ENCODE results near the gene CEBPZ. TPM values are rescaled to one million over a fixed set of nuclear protein-coding genes. Genes with fewer than 3 reads are reported as not detected.
"Not testable (repeated sequence)": the region's sequence is repeated elsewhere in the genome, so short reads cannot be mapped to it uniquely, and the experiment has no call there.

Gene CEBPZ
- total RNA-seq, 1 donor: 36.6 TPM

GRCh38 chr2:37211212-37211611 lies 20.2 kb downstream of the CEBPZ start:
- H3K4me3 ChIP-seq (ENCODE audit: insufficient read depth, low read length): no peak overlapping the region
- H2AFZ ChIP-seq (ENCODE audit: low read length): no peak overlapping the region
- H3K27me3 ChIP-seq (ENCODE audit: insufficient read depth, low read length): no peaks in the 10 kb centered on the region
- no peak overlapping the region for H3K27ac ChIP-seq (ENCODE audit: low read depth, low read length)
- no peak for DNase-seq (ENCODE audit: insufficient read length, low spot score, missing footprints)
- H3K9me3 ChIP-seq (ENCODE audit: low read depth, low read length): no peaks in the 10 kb centered on the region
- H3K4me1 ChIP-seq (ENCODE audit: insufficient read depth, low read length): peaks cover 6% of the 10 kb centered on the region
- no peaks in the 10 kb centered on the region for H4K20me1 ChIP-seq (ENCODE audit: insufficient read depth, low read length)
- H3K36me3 ChIP-seq (ENCODE audit: insufficient read depth, low read length): peaks cover 76% of the 10 kb centered on the region
- TF ChIP-seq CTCF (IDR thresholded peaks at IDR 0.05; ENCODE audit: extremely low read depth, low read depth, low read length): no peak
- peaks cover 34% of the 10 kb centered on the region for H3K79me2 ChIP-seq (ENCODE audit: insufficient read depth, low read length)
- H3K4me2 ChIP-seq (ENCODE audit: insufficient read depth, low read length): no peak overlapping the region

- not testable (repeated sequence) for H3K27me3 ChIP-seq (ENCODE audit: insufficient read depth, low read length); H3K9me3 ChIP-seq (ENCODE audit: low read depth, low read length); H3K27ac ChIP-seq (ENCODE audit: low read depth, low read length); H2AFZ ChIP-seq (ENCODE audit: low read length); H3K4me1 ChIP-seq (ENCODE audit: insufficient read depth, low read length); DNase-seq (ENCODE audit: insufficient read length, low spot score, missing footprints); H3K4me3 ChIP-seq (ENCODE audit: insufficient read depth, low read length); H3K4me2 ChIP-seq (ENCODE audit: insufficient read depth, low read length); H4K20me1 ChIP-seq (ENCODE audit: insufficient read depth, low read length)
- H3K36me3 ChIP-seq (ENCODE audit: insufficient read depth, low read length): peaks cover 71% of the 10 kb centered on the region
- peaks cover 54% of the 10 kb centered on the region for H3K79me2 ChIP-seq (ENCODE audit: insufficient read depth, low read length)
Observed at GRCh38 chr2:37206760-37207159, 24.6 kb downstream of the CEBPZ start.

- H3K9me3 ChIP-seq (ENCODE audit: low read depth, low read length): no peaks in the 10 kb centered on the region
- TF ChIP-seq CTCF (IDR thresholded peaks at IDR 0.05; ENCODE audit: extremely low read depth, low read depth, low read length): no peak
- no peaks in the 10 kb centered on the region for H3K4me1 ChIP-seq (ENCODE audit: insufficient read depth, low read length)
- H3K27ac ChIP-seq (ENCODE audit: low read depth, low read length): no peak overlapping the region
- H4K20me1 ChIP-seq (ENCODE audit: insufficient read depth, low read length): no peaks in the 10 kb centered on the region
- peaks cover 69% of the 10 kb centered on the region for H3K36me3 ChIP-seq (ENCODE audit: insufficient read depth, low read length)
- H3K27me3 ChIP-seq (ENCODE audit: insufficient read depth, low read length): no peaks in the 10 kb centered on the region
- no peak overlapping the region for H3K4me3 ChIP-seq (ENCODE audit: insufficient read depth, low read length)
- peaks cover 59% of the 10 kb centered on the region for H3K79me2 ChIP-seq (ENCODE audit: insufficient read depth, low read length)
- DNase-seq (ENCODE audit: insufficient read length, low spot score, missing footprints): no peak
- H2AFZ ChIP-seq (ENCODE audit: low read length): no peak overlapping the region
- H3K4me2 ChIP-seq (ENCODE audit: insufficient read depth, low read length): no peak overlapping the region
Observed at GRCh38 chr2:37205689-37206341, 25.6 kb downstream of the CEBPZ start.

DNA sequence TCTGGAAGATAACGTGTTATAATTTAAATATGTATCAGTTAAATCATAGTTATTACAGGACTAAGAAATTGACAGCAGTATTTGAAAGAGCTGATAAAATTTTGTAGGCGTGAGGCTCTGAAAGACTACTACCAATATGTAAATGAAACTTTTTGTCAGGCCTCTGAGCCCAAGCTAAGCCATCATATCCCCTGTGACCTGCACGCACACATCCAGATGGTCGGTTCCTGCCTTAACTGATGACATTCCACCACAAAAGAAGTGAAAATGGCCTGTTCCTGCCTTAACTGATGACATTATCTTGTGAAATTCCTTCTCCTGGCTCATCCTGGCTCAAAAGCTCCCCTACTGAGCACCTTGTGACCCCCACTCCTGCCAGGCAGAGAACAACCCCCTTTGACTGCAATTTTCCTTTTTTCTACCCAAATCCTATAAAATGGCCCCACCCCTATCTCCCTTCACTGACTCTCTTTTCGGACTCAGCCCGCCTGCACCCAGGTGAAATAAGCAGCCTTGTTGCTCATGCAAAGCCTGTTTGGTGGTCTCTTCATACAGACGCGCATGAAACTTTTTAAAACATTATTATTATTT lies 26.2 kb downstream of the CEBPZ start:
- not testable (repeated sequence) for H4K20me1 ChIP-seq (ENCODE audit: insufficient read depth, low read length); H3K9me3 ChIP-seq (ENCODE audit: low read depth, low read length); H3K4me2 ChIP-seq (ENCODE audit: insufficient read depth, low read length); H3K27me3 ChIP-seq (ENCODE audit: insufficient read depth, low read length); H3K4me1 ChIP-seq (ENCODE audit: insufficient read depth, low read length); H3K27ac ChIP-seq (ENCODE audit: low read depth, low read length); DNase-seq (ENCODE audit: insufficient read length, low spot score, missing footprints); H3K4me3 ChIP-seq (ENCODE audit: insufficient read depth, low read length); H2AFZ ChIP-seq (ENCODE audit: low read length)
- Histone ChIP-seq H3K36me3 (ENCODE audit: insufficient read depth, low read length) (peaks cover 68% of the 10 kb centered on the region), H3K79me2 (ENCODE audit: insufficient read depth, low read length) (peaks cover 65% of the 10 kb centered on the region)

DNA sequence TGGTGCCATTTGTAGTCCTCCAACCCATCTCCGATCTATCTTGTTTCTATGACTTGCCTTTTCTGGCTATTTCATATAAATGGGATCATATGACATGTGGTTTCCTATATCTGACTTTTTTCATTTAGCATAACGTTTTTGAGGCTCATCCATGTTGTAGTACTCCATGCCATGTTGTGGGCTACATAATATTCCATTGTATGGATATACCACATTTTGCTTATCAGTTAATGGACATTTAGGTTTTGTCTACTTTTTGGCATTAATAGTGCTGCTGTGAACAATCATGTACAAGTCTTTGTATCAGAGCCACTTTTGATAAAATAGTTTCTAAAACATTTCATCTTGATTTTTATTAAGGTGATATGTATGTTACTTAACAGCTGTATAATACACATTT lies 27.7 kb downstream of the CEBPZ start:
- TF ChIP-seq CTCF (IDR thresholded peaks at IDR 0.05; ENCODE audit: extremely low read depth, low read depth, low read length): no peak
- H4K20me1 ChIP-seq (ENCODE audit: insufficient read depth, low read length): no peaks in the 10 kb centered on the region
- no peak overlapping the region for H3K4me2 ChIP-seq (ENCODE audit: insufficient read depth, low read length)
- H2AFZ ChIP-seq (ENCODE audit: low read length): no peak overlapping the region
- peaks cover 70% of the 10 kb centered on the region for H3K79me2 ChIP-seq (ENCODE audit: insufficient read depth, low read length)
- no peak for DNase-seq (ENCODE audit: insufficient read length, low spot score, missing footprints)
- H3K36me3 ChIP-seq (ENCODE audit: insufficient read depth, low read length): peaks cover 53% of the 10 kb centered on the region
- H3K9me3 ChIP-seq (ENCODE audit: low read depth, low read length): no peaks in the 10 kb centered on the region
- H3K27me3 ChIP-seq (ENCODE audit: insufficient read depth, low read length): no peaks in the 10 kb centered on the region
- no peaks in the 10 kb centered on the region for H3K4me1 ChIP-seq (ENCODE audit: insufficient read depth, low read length)
- no peak overlapping the region for H3K27ac ChIP-seq (ENCODE audit: low read depth, low read length)
- no peak overlapping the region for H3K4me3 ChIP-seq (ENCODE audit: insufficient read depth, low read length)
